Activated CD8-positive, alpha-beta memory T cell treated with anti-CD3 and anti-CD28 coated beads, Interleukin-2, amount 50 U/mL, for 1 hour (primary cell): Measurements from ENCODE around the gene MMP13.
"Not testable (repeated sequence)": the region's sequence is repeated elsewhere in the genome, so short reads cannot be mapped to it uniquely, and the experiment has no call there.

ENCODE experiments used
- DNase-seq: peaks from one replicate; pipeline ENCODE4 v3.0.0-alpha.2; 2020; ENCODE audit errors: extremely low read depth

Gene MMP13

DNA sequence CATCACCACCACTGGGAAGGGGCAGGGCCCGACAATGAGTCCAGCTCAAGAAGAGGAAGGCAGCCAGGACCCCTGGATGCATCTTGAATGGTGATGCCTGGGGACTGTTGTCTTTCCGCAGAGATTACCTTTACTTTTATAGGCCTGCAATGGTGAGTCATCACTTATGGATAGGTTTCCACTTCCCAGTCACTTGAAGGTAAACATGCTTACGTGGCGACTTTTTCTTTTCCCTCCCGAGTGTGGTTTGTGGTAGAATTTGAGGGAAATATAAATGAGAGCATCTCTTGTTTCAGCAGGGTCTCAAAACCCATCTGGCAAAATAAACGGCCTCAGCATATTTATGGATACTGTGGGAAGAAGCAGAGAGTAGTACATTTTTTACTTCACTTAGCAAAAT, at the start of gene MMP13:
Gene MMP13 (minus strand): TSS at position 109 of the 400 bp plus-strand sequence. CDS start 27 bp downstream, at position 82.
- no peak for DNase-seq

DNA sequence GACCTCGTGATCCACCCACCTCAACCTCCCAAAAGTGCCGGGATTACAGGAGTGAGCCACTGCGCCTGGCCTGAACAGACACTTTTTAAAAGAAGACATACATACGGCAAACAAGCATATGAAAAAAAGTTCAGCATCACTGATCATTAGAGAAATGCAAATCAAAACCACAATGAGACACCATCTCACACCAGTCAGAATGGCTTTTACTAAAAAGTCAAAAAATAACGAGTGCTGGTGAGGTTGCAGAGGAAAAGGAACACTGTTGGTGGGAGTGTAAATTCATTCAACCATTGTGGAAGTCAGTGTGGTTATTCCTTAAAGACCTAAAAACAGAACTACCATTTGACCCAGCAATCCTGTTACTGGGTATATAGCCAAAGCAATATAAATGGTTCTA, 48.7 kb upstream of the MMP13 start:
- not testable (repeated sequence) for DNase-seq

DNA sequence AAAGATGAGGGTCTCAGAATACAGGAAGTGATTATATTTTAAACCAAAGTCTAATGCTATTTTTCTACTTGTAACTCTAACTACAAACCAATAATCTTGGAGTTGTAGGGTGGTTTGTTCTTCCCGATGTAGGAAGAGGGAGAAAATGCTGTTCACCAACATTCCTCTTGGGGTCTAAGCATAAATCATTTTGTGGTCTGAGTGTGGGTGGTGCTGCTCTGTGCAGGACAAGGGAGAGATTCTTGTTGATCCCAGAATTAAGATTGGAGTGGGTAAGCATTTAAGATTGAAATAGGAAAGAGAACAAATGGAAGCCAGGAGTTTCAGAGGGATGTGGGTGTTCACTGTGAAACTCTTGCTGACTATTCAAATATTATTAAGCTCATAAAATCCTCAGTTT, 38.6 kb upstream of the MMP13 start:
- no peak for DNase-seq

DNA sequence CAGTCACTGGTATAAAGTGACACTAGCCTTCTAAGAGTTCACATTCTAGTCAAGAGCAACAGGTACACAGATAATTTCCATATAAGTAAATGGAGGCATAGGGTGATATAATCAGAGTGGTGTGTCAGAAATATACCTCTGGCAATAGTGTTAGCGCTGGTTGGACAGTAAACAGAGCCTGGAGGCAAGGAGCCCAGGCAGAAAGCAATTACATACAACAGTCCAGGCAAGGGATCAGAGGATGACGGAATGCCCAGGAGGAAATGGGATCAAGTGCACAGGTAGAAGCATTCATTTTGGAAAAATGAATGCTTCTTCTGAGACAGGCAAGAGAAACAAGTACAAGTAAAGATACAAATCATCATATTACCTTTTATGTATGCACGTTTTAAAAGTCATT, 36.2 kb upstream of the MMP13 start:
- no peak for DNase-seq

DNA sequence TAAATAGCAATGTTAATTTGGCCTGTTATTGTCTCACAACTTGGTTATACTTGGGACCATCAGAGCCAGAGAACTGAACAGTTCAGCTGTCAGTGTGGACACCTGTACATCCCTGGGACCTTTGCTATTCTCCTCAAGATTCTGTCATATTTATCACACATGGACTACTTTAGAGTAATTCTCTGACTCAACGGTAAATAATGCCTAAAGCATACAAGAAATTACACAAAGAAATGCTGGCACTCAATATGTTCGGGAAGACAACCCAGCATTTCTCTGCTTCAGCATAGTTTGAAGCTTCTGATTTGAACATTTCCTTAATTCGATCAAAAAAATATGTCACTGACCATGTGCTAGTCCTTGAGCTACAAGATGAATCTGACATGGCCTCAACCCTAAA, 34.6 kb upstream of the MMP13 start:
- DNase-seq: no peak

DNA sequence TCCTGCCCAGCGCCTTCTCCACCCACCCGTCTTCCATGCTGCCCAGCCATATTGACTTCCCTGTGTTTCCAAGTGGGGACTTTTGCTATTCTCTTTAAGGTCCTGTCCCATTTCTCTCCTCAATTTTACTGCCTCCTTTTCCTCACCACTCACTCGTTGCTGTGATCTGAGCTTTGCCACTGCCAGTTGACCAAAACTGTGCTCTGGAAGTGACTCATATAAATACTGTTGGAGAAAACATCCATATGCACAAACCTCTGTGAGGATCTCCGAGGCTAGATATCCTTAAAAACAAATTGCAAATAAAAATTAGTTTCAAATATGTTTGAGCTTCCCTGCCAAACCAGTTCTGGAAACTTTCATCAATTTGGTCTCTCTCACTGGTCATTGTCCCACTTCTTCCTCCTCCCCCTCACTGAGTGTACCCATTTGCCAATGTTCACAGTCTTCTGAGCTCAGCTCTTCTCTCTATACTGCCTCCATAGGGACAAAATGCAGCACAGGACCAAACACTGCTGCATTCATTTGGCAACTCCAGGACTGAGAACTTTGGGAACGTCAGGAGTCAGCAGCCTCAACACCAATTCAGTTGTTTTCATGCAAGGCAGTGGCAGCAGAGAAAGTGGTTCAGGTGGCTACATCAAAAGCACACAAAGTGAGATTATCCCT, 34.0 kb upstream of the MMP13 start:
- no peak for DNase-seq

DNA sequence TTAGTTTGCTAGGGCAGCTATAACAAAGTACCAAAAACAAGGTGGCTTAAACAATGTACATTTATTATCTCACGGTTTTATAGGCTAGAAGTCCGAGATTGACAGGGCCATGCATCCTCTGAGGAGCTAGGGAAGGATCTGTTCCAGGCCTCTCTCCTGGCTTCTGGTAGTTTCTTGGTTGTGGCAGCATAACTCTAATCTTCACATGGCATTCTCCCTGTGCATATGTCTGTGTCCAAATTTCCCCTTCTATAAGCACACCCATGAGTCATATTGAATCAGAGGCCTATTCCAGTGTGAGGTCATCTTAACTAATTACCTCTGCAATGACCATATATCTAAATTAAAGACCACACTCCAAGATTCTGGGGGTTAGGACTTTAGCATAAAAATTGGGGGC, 31.3 kb upstream of the MMP13 start:
- no peak for DNase-seq

DNA sequence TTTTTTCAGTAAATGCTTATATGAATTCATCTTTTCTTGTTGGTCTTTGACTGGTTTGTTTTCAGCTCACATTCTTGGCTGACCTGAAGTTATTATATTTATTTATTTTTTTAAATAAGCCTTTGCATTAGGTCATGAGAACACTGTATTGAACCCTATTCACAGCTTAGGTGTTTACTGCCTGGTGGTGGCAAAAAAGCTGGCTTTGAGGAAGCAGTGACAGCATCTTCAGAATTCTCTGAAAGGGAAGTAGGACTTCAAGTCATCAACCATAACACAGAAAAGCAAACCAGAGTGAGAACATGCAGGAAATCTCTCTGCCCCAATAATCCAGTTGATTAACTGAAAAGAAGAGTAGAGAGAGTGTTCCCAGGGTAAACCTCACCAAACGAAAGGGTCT, 30.3 kb upstream of the MMP13 start:
- no peak for DNase-seq

DNA sequence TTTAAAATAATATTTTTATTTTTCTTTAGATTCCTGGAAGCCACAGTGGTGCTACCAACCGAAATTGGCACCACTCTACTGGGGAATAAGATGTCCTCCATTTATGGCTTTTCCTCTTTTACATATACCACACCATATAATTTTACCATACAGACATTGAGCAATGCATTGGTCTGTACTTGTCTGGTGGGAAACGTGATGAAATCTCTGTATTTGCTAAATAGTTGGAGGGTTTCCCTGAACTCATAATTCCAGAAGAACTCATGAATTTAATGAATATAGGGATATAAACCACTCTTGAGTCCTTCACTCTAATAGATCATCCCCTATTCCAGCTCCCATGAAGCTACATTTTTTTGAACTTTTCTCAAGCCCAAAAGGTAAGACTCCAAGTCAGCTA, 28.0 kb upstream of the MMP13 start:
- no peak for DNase-seq

DNA sequence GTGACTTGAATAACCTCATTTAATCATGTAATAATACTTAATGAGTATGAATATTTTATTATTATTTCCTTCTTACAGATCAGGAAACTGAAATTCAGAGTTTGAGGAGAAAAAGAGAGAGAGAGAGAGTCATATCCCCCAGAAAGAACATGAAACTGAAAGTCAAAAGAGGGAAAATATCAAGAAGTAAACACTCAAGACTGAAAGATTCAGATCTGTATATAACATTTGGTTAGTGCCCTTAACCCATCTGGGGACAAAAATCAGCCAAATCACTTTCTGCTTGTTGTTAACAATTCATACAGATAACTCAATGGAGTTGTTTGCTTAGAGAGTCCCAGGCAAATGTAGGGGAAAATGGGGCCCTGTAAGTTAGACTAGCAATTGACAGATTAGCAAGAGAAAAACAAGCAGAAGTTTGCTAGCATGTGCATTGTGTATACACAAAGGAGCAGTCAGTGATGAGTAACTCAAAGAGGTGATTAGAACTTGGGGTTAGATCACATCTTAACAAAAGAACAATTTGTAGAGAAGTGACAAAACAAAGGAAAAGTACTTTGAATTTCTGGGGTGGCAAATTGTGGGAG, 25.9 kb upstream of the MMP13 start:
- DNase-seq: no peak

DNA sequence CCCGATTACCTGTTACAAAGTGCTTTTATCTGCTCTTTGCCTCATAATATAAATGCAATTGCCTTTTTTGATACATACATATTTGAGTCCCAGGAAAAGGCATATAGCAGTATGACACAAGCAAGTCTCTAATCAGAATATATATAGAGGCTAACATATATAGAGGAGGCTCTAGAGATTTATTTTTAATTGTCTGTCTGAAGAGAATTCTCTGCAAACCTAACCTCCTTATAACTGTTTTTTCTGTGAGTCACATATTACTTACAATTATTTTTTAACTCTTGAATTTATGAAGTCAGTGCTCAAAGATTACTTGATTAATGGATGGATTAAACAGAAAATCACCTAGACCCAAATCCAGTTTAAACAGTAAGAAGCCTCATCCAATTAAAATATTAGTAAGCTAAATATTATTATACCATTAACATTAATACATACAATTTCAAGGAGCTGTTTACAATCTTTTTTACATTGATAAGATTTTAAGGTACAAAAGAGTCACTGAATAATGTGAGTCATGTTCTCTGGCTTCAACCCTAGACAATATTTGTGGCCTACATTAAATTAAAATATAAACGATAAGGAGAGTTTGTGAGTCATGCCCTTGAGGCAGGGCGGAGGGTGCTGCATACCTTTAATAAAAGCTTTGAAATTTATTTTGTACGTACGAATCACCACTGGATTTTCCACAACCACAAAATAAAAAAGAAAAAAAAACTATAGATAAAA, 19.2 kb upstream of the MMP13 start:
- no peak for DNase-seq

DNA sequence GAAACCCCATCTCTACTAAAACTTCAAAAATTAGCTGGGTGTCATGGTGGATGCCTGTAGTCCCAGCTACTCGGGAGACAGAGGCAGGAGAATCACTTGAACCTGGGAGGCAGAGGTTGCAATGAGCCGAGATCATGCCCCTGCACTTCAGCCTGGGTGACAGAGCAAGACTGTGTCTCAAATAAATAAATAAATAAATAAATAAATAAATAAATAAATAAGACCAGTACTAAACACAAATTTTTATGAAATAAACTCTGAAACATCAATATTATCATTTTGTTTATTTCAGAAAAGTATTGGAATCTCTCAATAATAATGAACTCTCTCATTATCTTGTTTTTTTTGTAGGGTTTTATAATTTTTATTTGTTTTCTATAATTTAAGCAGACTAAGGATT, 18.2 kb upstream of the MMP13 start:
- not testable (repeated sequence) for DNase-seq

DNA sequence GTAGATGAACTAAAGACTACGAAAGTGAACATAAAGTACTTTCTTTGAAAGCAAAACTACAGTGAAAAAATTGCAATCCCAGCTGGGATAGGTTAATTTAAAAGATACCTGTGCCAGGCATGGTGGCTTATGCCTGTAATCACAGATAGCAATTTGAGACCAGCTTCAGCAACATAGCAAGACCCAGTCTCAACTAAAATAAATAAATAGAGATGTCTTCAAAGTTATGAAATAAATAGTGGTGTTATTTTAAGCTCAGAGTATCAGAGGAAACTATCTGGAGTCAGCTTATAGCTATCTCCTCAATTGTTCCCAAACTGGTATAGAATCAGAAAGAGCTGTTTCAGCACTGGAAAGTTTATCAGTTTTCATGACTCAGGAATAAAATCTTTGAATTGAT, 17.3 kb upstream of the MMP13 start:
- no peak for DNase-seq

DNA sequence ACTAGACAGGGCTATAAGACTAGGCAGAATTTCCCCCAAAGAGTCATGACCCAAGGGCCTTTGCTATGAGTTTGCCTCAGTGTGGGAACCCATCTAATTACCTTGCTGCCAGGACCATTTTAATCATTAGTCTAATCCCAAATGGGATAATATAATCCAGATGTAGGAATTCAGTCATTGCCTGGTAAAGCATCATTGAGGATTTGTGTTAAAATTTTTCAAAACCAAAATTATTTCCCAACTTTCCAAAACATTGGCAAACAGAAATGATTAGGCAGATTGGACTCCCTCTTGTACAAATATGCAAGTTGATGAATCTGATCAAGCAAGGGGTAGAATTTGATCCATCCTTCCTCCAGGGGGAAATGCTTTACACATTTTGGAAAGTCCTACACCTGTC, 16.2 kb upstream of the MMP13 start:
- no peak for DNase-seq

DNA sequence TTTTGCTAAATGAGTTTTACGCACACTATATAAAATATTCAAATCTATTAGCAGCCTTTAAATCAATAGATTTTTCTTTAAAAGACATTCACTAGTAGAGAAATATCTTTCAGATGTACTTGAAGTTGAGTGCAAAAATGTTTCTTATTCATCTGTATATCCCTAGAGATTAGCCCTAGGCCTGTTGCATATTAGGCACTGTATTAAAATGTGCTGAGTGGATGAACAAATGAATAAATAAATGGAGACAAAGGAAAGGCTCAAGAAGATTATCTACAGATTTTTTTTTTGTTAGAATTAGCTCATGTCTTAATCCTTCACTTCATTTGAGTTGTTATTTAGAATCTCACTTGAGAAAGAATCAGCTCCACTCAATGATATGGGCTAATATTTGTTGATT, 12.0 kb upstream of the MMP13 start:
- DNase-seq: no peak

DNA sequence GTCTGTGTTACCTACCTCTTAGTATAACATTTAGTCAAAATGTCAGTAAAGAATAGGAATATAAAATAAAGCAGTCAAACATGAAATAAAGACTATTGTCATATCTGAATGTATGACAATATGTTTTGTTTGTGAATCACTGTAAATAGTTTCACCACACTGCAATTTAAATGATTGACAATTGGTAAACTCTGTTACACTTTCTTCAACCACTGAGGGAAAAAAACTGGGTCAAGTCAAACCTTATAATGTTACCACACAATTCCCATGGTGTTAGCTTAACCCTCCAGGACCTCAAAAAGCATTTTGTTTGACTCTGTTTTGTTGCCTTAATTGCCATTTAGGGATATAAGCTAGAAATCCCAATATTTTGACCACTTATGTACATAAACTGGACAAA, 10.5 kb upstream of the MMP13 start:
- DNase-seq: no peak

DNA sequence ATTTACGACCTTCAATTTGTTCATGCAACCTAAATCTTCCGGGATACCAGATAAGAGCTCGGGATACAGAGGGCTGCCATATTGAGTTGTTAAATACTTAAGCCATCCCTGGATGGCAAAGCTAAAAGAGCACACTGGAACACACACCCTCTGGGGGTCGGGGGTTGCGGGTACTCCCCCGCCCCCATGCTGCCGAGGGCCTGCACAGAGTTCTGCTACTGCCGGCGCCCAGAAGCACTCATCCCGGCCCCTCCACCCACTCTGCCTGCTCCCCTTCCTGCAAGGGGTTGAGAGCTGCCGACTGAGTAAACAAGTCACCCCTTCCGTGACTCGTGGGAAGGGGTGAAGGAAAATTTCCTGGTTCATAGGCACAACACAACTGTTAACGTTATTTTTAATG, 9.3 kb upstream of the MMP13 start:
- no peak for DNase-seq

DNA sequence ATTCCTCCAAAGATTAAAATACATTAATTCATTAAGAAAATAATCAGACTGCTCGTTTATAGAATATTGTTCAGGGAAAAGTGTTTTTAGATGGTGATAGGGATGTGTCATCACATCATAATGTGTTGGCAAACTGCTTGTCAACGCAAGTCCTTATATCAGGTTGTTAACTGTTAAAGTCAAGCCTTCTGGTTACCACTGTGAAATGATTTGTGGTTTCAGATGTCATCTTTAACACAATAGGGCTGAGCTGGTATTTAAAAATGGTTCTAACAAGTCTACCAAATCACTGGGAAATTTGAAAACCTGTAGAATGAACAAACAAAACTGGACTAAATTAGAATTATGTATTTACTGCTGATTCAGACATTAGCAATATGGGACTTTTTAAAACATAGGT, 2.4 kb upstream of the MMP13 start:
- DNase-seq: no peak

DNA sequence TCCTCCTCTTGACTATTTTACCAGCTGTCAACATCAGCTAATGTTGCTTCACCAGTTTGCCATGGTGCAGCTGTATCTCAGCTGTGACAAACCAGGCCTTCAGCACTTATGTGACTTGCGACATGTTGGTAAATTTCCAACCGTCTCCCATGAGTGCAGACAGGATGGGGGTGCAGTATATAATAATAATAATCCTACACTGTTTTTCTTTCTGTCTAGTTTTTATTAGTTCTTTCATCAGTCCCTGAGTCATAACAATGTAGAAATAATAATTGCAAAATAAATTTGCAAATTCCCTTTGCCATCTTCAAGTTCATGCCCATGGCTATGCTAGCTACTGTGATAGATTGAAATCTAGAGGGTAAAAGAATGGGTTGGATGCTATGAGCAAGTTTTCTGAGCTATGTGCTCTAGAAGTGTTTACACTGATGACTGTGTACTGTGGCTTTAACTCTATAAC, 4.9 kb downstream of the MMP13 start:
- no peak for DNase-seq

DNA sequence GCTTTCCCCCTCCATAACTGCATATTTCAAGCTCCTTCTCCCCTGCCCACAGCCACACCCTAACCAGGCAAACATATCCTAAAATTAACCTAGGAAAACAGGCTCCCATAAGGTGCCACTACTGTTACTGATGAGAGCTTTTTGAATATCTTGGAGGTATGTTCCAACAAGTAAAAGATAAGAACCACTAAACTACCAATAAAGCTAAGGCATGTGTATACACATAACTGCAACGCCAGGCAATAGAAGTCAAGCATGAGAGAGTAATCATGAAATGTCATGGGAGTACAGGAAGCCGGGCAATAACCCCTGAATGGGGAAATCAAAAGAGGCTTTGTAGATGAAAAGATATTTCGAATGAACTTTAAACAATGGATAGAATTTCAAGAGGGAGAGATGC, 9.3 kb downstream of the MMP13 start:
- no peak for DNase-seq

DNA sequence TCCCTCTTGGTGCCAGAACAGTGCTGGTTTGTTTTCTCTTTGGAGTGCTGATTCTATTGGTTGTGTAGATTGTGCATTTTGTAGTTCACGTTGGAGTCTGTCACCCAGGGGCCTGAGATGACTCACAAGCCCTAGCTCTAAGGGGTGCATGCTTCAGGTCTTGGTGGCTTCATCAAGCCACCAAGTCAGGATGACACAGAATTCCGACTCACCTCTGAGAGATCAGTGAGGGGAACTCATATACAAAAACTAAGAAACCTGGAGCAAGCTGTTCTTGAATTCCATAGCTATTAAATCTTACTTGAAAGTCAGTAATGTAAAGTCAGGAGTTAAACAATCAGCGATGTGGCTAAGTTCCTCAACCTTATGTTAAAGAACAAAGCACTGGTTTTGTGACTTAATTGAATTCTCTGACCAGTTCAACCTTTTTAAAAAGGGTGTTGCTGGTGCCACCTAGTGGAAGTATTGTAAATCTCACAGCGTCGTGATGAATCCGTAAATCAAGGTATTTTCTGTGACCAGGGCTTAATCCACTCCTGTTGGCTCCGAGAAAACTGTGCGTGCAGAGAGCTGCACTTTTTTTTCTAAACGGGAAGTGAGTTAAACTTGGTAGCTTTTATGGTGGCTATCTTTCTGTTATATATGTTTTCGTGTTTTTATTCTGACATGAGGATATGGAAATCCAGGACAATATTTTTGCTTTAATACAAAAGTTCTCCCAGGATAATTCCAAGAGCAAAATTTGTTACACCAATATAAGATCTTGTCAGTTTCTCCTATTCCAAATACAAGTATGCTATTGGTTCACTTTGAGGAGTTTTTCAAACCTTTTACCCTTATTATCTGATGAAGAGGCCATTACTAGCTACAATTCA, 14.6 kb downstream of the MMP13 start:
- no peak for DNase-seq

DNA sequence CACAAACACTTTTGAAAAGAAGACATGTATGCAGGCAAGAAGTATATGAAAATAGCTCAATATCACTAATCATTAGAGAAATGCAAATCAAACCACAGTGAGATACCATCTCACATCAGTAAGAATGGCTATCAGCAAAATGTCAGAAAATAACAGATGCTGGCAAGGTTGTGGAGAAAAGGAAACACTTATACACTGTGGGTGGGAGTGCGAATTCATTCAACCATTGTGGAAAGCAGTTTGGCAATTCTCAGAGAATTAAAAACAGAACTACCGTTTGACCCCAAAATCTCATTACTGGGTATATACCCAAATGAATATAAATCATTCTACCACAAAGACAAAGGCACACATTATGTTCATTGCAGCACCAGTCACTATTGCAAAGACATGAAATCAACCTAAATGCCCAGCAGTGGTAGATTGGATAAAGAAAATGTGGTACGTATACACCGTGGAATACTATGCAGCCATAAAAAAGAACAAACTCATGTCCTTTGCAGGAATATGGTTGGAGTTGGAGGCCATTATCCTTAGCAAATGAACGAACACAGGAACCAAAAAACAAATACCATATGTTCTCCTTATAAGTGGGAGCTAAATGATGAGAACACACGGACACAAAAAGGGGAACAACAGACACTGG, 18.5 kb downstream of the MMP13 start:
- no peak for DNase-seq
